T-helper 1 cell treated with Interleukin-12 subunit alpha and Interleukin-12 subunit beta and Interleukin-4 antibody, amounts not matched to agents 30 μg/mL and 1 μg/mL, for 36 hours (primary cell): Measurements from ENCODE around the gene HAVCR1.

Experiments used
- H3K27ac Mint-ChIP-seq: one replicate; pipeline ENCODE4 v1.8.0; 2021; ENCODE audit warnings: mild to moderate bottlenecking, mixed read lengths
- H3K27me3 Mint-ChIP-seq: one replicate; pipeline ENCODE4 v1.8.0; 2021; ENCODE audit warnings: low read depth, mixed read lengths
- H3K36me3 Mint-ChIP-seq: one replicate; pipeline ENCODE4 v1.8.0; 2021; ENCODE audit warnings: low read depth, mixed read lengths
- H3K4me1 Mint-ChIP-seq: one replicate; pipeline ENCODE4 v1.8.0; 2021; ENCODE audit warnings: low read depth, mixed read lengths
- H3K4me3 Mint-ChIP-seq: one replicate; pipeline ENCODE4 v1.8.0; 2021; ENCODE audit warnings: mild to moderate bottlenecking, moderate library complexity, mixed read lengths
- H3K9me3 Mint-ChIP-seq: one replicate; pipeline ENCODE4 v1.8.0; 2021; ENCODE audit warnings: mixed read lengths

Gene HAVCR1

GRCh38 chr5:157004893-157005551 is 53.9 kb downstream of the HAVCR1 start:
- peaks cover 52% of the 10 kb centered on the region for H3K9me3 Mint-ChIP-seq
- H3K4me1 Mint-ChIP-seq, result peaks cover 20% of the 10 kb centered on the region
- no peaks in the 10 kb centered on the region for H3K27me3 Mint-ChIP-seq
- peaks cover 39% of the 10 kb centered on the region for H3K36me3 Mint-ChIP-seq
- peak overlapping the region; percentile 38 for H3K27ac Mint-ChIP-seq
- no peak overlapping the region for H3K4me3 Mint-ChIP-seq

GRCh38 chr5:156991714-156992113 is 67.2 kb downstream of the HAVCR1 start:
- Mint-ChIP-seq H3K9me3 (peaks cover 27% of the 10 kb centered on the region), H3K27ac (peak overlapping the region; percentile 11), H3K27me3 (no peaks in the 10 kb centered on the region)

GRCh38 chr5:156984064-156984463 is 74.9 kb downstream of the HAVCR1 start:
- peaks cover 5% of the 10 kb centered on the region for H3K4me1 Mint-ChIP-seq
- H3K4me3 Mint-ChIP-seq, result no peak overlapping the region
- no peak overlapping the region for H3K27ac Mint-ChIP-seq
- peaks cover 23% of the 10 kb centered on the region for H3K36me3 Mint-ChIP-seq
- H3K27me3 Mint-ChIP-seq, result no peaks in the 10 kb centered on the region
- peaks cover 25% of the 10 kb centered on the region for H3K9me3 Mint-ChIP-seq

More at GRCh38 chr5:156991714-156992113, 67.2 kb downstream of the HAVCR1 start:
- H3K4me1 Mint-ChIP-seq, result peaks cover 5% of the 10 kb centered on the region
- peaks cover 17% of the 10 kb centered on the region for H3K36me3 Mint-ChIP-seq
- no peak overlapping the region for H3K4me3 Mint-ChIP-seq

DNA sequence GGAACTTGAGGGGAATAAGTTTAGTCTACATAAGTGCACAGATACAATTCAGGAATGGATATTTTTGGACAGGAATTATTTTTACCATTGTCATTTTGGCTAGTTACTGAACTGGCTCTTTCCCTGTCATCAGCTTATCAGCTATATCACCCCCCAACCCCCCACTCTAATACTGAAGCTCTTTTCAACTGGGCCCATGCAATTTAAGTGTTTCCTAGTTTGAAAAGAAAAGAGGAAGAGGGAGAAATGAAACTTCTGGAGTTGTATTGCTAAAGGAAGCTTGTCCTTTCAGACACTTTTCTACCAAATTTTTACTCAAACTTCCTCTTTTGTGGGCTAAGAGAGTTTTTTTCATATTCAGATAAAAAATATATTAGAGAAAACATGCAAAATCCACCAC is 77.4 kb downstream of the HAVCR1 start:
- no peaks in the 10 kb centered on the region for H3K27me3 Mint-ChIP-seq
- H3K27ac Mint-ChIP-seq, result no peak overlapping the region
- H3K36me3 Mint-ChIP-seq, result peaks cover 21% of the 10 kb centered on the region
- peaks cover 7% of the 10 kb centered on the region for H3K9me3 Mint-ChIP-seq
- peaks cover 7% of the 10 kb centered on the region for H3K4me1 Mint-ChIP-seq
- no peak overlapping the region for H3K4me3 Mint-ChIP-seq
